ENCODE measurements around the gene SPATS2L. TPM values are rescaled to one million over a fixed set of nuclear protein-coding genes. Genes with fewer than 3 reads are reported as not detected.

SPATS2L gene
- total and polyA plus RNA-seq, 12 donors, result 23.4 to 104 (median 71.8) TPM

DNA sequence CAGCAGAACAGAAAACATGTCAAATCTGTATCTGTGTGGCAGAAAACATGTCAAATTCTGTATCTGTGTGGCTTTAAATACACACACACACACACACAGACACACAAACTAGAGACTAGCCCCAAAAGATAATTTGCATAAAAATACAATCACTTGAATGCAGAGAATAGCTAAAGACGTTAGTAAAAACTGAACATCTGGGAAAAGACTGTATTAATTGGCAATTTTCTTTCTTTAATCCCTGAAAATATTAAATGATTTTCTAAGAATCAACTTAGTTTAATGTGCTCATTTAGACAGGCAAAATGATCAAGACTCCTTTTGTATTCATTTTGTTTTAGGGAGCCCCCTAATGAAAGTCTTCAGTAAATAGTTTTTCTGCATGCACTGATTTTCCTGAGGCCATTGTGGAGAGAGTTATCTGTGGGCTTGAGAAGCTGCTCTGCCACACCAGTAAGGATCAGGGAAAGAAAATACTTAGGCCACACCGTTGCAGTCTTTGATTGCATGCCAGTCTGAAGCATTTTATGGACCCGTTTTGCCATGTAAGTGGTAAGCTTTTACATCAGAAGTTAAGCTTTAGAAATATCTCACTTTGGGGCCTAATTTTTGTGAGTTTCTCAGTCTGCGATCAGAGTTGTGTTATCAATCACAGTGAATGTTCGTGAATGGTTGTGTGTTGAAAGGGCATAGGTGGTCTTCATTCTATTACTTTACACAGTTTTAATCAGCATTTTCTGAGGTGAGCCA is 2.2 kb downstream of the SPATS2L start:
- intact Hi-C loops (cut with DNase I), result loop anchor here in 9 of 10 donors (5.0 to 10.0 kb wide), 11 partner anchors 66 to 324 kb away; no protein-coding TSS in a partner anchor
- 56 to 63% methylated on average over 5 of the region's 5 CpGs for WGBS, 2 donors
- Histone ChIP-seq H3K27me3 (no peaks in the 10 kb centered on the region), H3K9me3 (no peaks in the 10 kb centered on the region), H3K4me3 (peak overlapping the region in 7 of 10 donors; percentile 76 to 95 (median 92)), H3K4me1 (peaks cover 3 to 65% (median 36%) of the 10 kb centered on the region in 9 donors), H3K36me3 (no peaks in the 10 kb centered on the region), H3K27ac (peak overlapping the region in 7 of 10 donors; percentile 90 to 97 (median 94))
- ATAC-seq (no peak), DNase-seq (no peak)
- TF ChIP-seq, protein P1, sequence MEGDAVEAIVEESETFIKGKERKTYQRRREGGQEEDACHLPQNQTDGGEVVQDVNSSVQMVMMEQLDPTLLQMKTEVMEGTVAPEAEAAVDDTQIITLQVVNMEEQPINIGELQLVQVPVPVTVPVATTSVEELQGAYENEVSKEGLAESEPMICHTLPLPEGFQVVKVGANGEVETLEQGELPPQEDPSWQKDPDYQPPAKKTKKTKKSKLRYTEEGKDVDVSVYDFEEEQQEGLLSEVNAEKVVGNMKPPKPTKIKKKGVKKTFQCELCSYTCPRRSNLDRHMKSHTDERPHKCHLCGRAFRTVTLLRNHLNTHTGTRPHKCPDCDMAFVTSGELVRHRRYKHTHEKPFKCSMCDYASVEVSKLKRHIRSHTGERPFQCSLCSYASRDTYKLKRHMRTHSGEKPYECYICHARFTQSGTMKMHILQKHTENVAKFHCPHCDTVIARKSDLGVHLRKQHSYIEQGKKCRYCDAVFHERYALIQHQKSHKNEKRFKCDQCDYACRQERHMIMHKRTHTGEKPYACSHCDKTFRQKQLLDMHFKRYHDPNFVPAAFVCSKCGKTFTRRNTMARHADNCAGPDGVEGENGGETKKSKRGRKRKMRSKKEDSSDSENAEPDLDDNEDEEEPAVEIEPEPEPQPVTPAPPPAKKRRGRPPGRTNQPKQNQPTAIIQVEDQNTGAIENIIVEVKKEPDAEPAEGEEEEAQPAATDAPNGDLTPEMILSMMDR (IDR thresholded peaks at IDR 0.05), result peak in 2 of 9 donors; percentile 44 to 46

DNA sequence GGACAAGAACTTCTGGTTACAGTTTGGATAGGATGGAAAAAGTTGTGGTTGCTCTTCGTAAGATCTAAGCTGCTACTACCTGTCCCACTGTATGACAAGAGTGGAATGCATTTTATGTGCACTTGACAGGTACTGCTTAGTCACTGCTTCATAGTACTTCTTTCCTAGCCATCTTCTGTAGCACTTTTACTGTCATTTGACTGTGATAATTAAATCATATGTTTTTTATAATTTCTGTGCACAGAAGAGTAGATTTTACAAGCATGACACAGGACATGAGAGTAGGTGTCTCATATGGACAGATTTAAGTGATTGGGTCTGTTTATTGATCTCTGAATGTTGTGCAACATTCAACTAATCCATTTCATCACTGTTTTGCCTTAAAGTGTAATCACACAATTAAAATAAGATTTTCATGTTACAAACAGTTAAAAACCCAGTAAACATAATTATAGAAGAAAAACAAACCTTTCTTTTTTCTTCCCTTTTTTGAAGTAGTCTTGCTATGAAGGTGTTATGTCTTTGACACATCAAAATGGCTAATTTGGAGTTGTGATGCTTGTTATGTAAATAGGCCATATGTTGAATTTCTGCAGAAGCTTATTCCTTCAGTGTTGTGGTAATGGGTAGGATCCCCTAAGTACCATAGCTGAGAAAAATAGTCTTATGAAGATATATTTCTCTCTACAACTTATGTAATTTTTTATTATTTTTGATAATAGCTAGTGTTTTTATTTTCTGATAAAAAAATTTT is 3.0 kb downstream of the SPATS2L start:
- intact Hi-C loops (cut with DNase I), result loop anchor here in 9 of 10 donors (5.0 to 10.0 kb wide), 11 partner anchors 65 to 325 kb away; no protein-coding TSS in a partner anchor
- no peak for DNase-seq
- Histone ChIP-seq H3K27me3 (no peaks in the 10 kb centered on the region), H3K27ac (peak overlapping the region in 1 of 10 donors; percentile 6), H3K36me3 (no peaks in the 10 kb centered on the region), H3K9me3 (no peaks in the 10 kb centered on the region), H3K4me3 (no peak overlapping the region), H3K4me1 (peaks cover 3 to 70% (median 36%) of the 10 kb centered on the region in 9 donors)
- ATAC-seq, result no peak
- TF ChIP-seq, protein P1 (IDR thresholded peaks at IDR 0.05), result no peak
- 96 to 100% methylated on average over 1 of the region's 1 CpG for WGBS, 2 donors

DNA sequence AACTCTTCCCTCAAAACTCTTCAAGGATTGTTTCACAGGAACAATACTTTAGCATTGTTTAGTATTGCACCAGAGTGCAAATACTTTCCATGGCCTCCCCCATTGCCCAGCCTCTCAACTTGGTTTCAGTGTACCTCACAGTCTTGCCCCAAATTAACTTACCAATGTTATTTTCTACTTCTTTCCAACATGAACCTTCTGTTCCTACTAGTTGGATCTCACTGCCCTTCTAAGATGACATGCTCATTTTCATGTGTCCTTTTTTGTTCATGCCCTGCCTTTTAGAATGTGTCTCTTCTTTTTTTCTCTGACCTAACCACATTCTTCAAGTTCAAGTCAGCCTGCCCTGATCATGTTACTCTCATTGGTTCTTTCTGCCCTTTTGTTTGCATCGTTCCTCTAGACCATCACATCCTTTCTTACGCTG is 4.1 kb downstream of the SPATS2L start:
- 89 to 94% methylated on average over 2 of the region's 2 CpGs for WGBS, 2 donors
- TF ChIP-seq, protein P1 (IDR thresholded peaks at IDR 0.05), result no peak
- Histone ChIP-seq H3K27me3 (no peaks in the 10 kb centered on the region), H3K4me3 (no peak overlapping the region), H3K36me3 (no peaks in the 10 kb centered on the region), H3K4me1 (peaks cover 3 to 73% (median 42%) of the 10 kb centered on the region in 9 donors), H3K27ac (peak overlapping the region in 1 of 10 donors; percentile 19), H3K9me3 (no peaks in the 10 kb centered on the region)
- ATAC-seq (no peak), DNase-seq (no peak)
- intact Hi-C loops (cut with DNase I), result loop anchor here in 4 of 10 donors (5.0 to 10.0 kb wide), 2 partner anchors 164 to 323 kb away; no protein-coding TSS in a partner anchor

DNA sequence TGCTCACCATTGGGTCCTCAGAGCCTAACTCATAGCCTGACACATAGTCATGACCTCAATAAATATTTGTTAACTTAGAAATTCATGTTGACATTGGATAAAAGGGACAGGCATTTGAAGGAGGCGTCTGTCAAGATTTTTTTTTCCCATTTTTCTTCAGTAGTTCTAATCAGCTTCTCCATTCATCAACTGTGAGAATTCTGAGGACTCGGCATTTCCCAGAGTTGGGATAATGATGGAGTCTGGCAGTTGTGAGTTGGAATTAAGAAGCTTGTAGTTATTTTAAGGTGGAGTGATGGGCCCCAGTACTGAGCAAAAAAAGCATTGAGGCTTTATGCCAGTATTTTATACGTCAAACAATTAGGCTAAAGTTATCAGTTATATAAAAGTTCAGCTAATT is 4.6 kb downstream of the SPATS2L start:
- Histone ChIP-seq H3K4me3 (no peak overlapping the region), H3K9me3 (no peaks in the 10 kb centered on the region), H3K27me3 (no peaks in the 10 kb centered on the region), H3K36me3 (no peaks in the 10 kb centered on the region), H3K4me1 (peaks cover 3 to 75% (median 43%) of the 10 kb centered on the region in 9 donors), H3K27ac (peak overlapping the region in 4 of 10 donors; percentile 2 to 24 (median 12))
- DNase-seq (no peak), ATAC-seq (no peak)
- TF ChIP-seq, protein P1 (IDR thresholded peaks at IDR 0.05), result no peak
- intact Hi-C loops (cut with DNase I), result loop anchor here in 4 of 10 donors (5.0 to 10.0 kb wide), 2 partner anchors 164 to 324 kb away; no protein-coding TSS in a partner anchor
- WGBS, 2 donors, result 68 to 75% methylated on average over 3 of the region's 3 CpGs
